HepG2 (cell line): ENCODE results near the gene SLC22A7. TPM values are rescaled to one million over a fixed set of nuclear protein-coding genes. Genes with fewer than 3 reads are reported as not detected.

ENCODE experiments used
- DMAP1 ChIP-seq: IDR thresholded peaks from 2 replicates; pipeline ENCODE4 v1.6.1; 2016
- GLI4 ChIP-seq: sonication (generic); formaldehyde crosslinking; IDR thresholded peaks from 2 replicates; pipeline ENCODE4 v1.5.1; 2020; ENCODE audit warnings: missing genetic modification reagents, mild to moderate bottlenecking, moderate library complexity, borderline replicate concordance
- HDAC2 ChIP-seq: sonication (generic); formaldehyde crosslinking; IDR thresholded peaks from 2 replicates; pipeline ENCODE4 v1.4.0; 2020; ENCODE audit warnings: missing genetic modification reagents
- HMG20A ChIP-seq: IDR thresholded peaks from 2 replicates; pipeline ENCODE4 v1.6.1; 2016; ENCODE audit warnings: borderline replicate concordance
- HOXA5 ChIP-seq: sonication (generic); formaldehyde crosslinking; IDR thresholded peaks from 2 replicates; pipeline ENCODE4 v1.4.0; 2020; ENCODE audit warnings: missing genetic modification reagents
- IRF2 ChIP-seq: IDR thresholded peaks from 2 replicates; pipeline ENCODE4 v1.6.1; 2018; ENCODE audit warnings: missing genetic modification reagents, missing compliant biosample characterization
- KLF16 ChIP-seq, 2 experiments: sonication (generic) in 1 of 2; formaldehyde crosslinking in 1 of 2; IDR thresholded peaks; 2 replicates each; pipeline versions ENCODE4 v1.6.1 to v1.8.0; 2016 to 2023; ENCODE audit warnings: missing genetic modification reagents in 2 of 2, missing compliant biosample characterization in 1 of 2
- NFRKB ChIP-seq: fragments of 450-650 bp; IDR thresholded peaks from 2 replicates; pipeline ENCODE4 v1.6.1; 2017
- RXRB ChIP-seq: IDR thresholded peaks from 2 replicates; pipeline ENCODE4 v1.6.1; 2016; ENCODE audit warnings: borderline replicate concordance, missing genetic modification reagents, missing compliant biosample characterization
- TFAP4 ChIP-seq: sonication (generic); IDR thresholded peaks from 2 replicates; pipeline ENCODE4 v1.6.1; 2016; ENCODE audit warnings: low read depth, borderline replicate concordance
- THRA ChIP-seq: sonication (generic); formaldehyde crosslinking; IDR thresholded peaks from 2 replicates; pipeline ENCODE4 v1.4.0; 2020; ENCODE audit warnings: missing genetic modification reagents, borderline replicate concordance
- ZBTB38 ChIP-seq: sonication (generic); formaldehyde crosslinking; IDR thresholded peaks from 2 replicates; pipeline ENCODE4 v1.5.1; 2020; ENCODE audit warnings: mild to moderate bottlenecking, missing genetic modification reagents
- ZNF10 ChIP-seq: sonication (generic); formaldehyde crosslinking; IDR thresholded peaks from 2 replicates; pipeline ENCODE4 v1.4.0; 2020; ENCODE audit warnings: mild to moderate bottlenecking, low read depth, missing genetic modification reagents, borderline replicate concordance
- ZNF207 ChIP-seq: fragments of 450-650 bp; IDR thresholded peaks from 2 replicates; pipeline ENCODE4 v1.6.1; 2016; ENCODE audit warnings: antibody characterized with exemption, borderline replicate concordance
- ZNF260 ChIP-seq: sonication (generic); formaldehyde crosslinking; IDR thresholded peaks from 2 replicates; pipeline ENCODE4 v1.4.0; 2020; ENCODE audit warnings: missing genetic modification reagents, low read depth, mild to moderate bottlenecking, borderline replicate concordance
- ZNF460 ChIP-seq: sonication (generic); formaldehyde crosslinking; IDR thresholded peaks from 2 replicates; pipeline ENCODE4 v1.5.1; 2020; ENCODE audit warnings: missing genetic modification reagents, mild to moderate bottlenecking, borderline replicate concordance
- ZNF501 ChIP-seq: sonication (generic); formaldehyde crosslinking; IDR thresholded peaks from 2 replicates; pipeline ENCODE4 v1.5.1; 2020; ENCODE audit warnings: mild to moderate bottlenecking, moderate library complexity, missing genetic modification reagents
- ZNF574 ChIP-seq: sonication (generic); formaldehyde crosslinking; IDR thresholded peaks from 2 replicates; pipeline ENCODE4 v1.4.0; 2020; ENCODE audit warnings: missing genetic modification reagents
- ZNF646 ChIP-seq: sonication (generic); formaldehyde crosslinking; IDR thresholded peaks from 2 replicates; pipeline ENCODE4 v1.9.0; 2021; ENCODE audit warnings: mild to moderate bottlenecking, missing genetic modification reagents
- polyA plus RNA-seq, 8 experiments: library from polyadenylated mRNA; depleted of rRNA in 3 of 8; stranded (reverse) in 7 of 8; unstranded in 1 of 8; fragments of >200 nt; fragmentation: Illumina TruSeq in 4 of 8; extraction: Trizol in 4 of 8; gene quantifications; 2 replicates each; pipeline versions ENCODE4 v1.2.1 to v1.2.3, GENCODE V29; 2011 to 2016; ENCODE audit warnings: low read depth in 4 of 8, missing spikeins in 1 of 8, mixed read lengths in 1 of 8; ENCODE audit not compliant: insufficient read depth in 1 of 8
- total RNA-seq, 5 experiments: library from RNA; depleted of rRNA; stranded (reverse); fragments of >200 nt; fragmentation: Illumina TruSeq; extraction: Trizol; gene quantifications; 2 replicates each; pipeline ENCODE4 v1.2.3, GENCODE V29; 2016; ENCODE audit warnings: low read depth in 1 of 5

Gene SLC22A7
- total and polyA plus RNA-seq, 2 of the 13 experiments (the other 11 are each of a cell fraction or from before 2014, with no cell fraction given) = 5.3 to 22.6 TPM

- TF ChIP-seq THRA (CRISPR knock-in tag) (peak; percentile 56), ZNF207 (no peak), KLF16 (CRISPR knock-in tag; IDR thresholded peaks at IDR 0.05) (no peak), TFAP4 (peak; percentile 37; the same call in 1 of the 2 replicates), ZNF10 (CRISPR knock-in tag) (no peak), ZNF460 (CRISPR knock-in tag) (no peak), HDAC2 (CRISPR knock-in tag) (peak; percentile 90), RXRB (peak; percentile 90; the same call in 1 of the 2 replicates), NFRKB (no peak), DMAP1 (CRISPR knock-in tag) (peak; percentile 65; the same call in 1 of the 2 replicates), HOXA5 (peak; percentile 72), ZNF646 (CRISPR knock-in tag) (no peak), HMG20A (CRISPR knock-in tag) (peak; percentile 80; the same call in 1 of the 2 replicates), ZNF501 (CRISPR knock-in tag) (peak; percentile 85), ZNF574 (CRISPR knock-in tag) (peak; percentile 83), GLI4 (CRISPR knock-in tag) (no peak), IRF2 (CRISPR knock-in tag) (peak; percentile 78), ZBTB38 (peak; percentile 32; the same call in 1 of the 2 replicates), ZNF260 (no peak)
These were observed 7.1 kb upstream of the SLC22A7 start (continued) for GRCh38 chr6:43290905-43291355.
